Ectodermal cell (in vitro differentiated cells): ENCODE results near the gene STIM2.
"Not testable (repeated sequence)": the region's sequence is repeated elsewhere in the genome, so short reads cannot be mapped to it uniquely, and the experiment has no call there.

Source experiments
- H3K27ac ChIP-seq: 2 replicates; pipeline ENCODE4 v1.7.0; 2013; ENCODE audit warnings: mild to moderate bottlenecking, low read depth, low read length; ENCODE audit not compliant: insufficient read depth, poor library complexity, severe bottlenecking
- H3K27me3 ChIP-seq: 2 replicates; pipeline ENCODE4 v1.7.0; 2013; ENCODE audit warnings: mild to moderate bottlenecking, low read length; ENCODE audit not compliant: insufficient read depth, control insufficient read depth, poor library complexity, severe bottlenecking
- H3K36me3 ChIP-seq: one replicate; pipeline ENCODE4 v1.7.0; 2013; ENCODE audit warnings: low read length; ENCODE audit not compliant: control insufficient read depth, insufficient read depth
- H3K4me1 ChIP-seq: one replicate; pipeline ENCODE4 v1.7.0; 2013; ENCODE audit warnings: low read length; ENCODE audit not compliant: control insufficient read depth, insufficient read depth
- H3K4me3 ChIP-seq: 2 replicates; pipeline ENCODE4 v1.7.0; 2013; ENCODE audit warnings: low read depth, low read length, control low read depth; ENCODE audit not compliant: insufficient read depth
- H3K9me3 ChIP-seq: 2 replicates; pipeline ENCODE4 v1.7.0; 2013; ENCODE audit warnings: mild to moderate bottlenecking, low read length, moderate library complexity; ENCODE audit not compliant: control insufficient read depth
- WGBS, 2 experiments: methylation state at CpG; one replicate each; pipeline ENCODE4 v1.1.7; 2013; ENCODE audit warnings: missing lambda C conversion rate in 2 of 2; 5-methylcytosine and 5-hydroxymethylcytosine counted together

The STIM2 gene

DNA sequence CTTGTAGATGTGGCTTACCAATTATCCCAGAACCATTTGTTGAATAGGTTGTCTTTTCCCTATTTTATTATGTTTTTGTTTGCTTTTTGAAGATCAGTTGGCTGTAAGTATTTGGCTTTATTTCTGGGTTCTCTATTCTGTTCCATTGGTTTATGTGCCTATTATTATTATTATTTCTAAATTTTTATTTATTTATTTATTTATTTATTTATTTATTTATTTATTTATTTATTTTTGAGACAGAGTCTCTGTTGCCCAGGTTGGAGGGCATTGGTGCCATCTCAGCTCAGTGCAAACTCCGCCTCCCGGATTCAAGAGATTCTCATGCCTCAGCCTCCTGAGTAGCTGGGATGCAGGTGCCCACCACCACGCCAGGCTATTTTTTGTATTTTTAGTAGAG, 174.5 kb downstream of the STIM2 start:
- H3K4me3 ChIP-seq, H3K36me3 ChIP-seq, H3K27me3 ChIP-seq, H3K27ac ChIP-seq, H3K9me3 ChIP-seq, H3K4me1 ChIP-seq: not testable (repeated sequence)
- WGBS, 2 experiments: 91 to 92% methylated on average over 3 of the region's 3 CpGs

- H3K9me3 ChIP-seq: no peaks in the 10 kb centered on the region
- no peak overlapping the region for H3K4me3 ChIP-seq
- no peaks in the 10 kb centered on the region for H3K36me3 ChIP-seq
- no peaks in the 10 kb centered on the region for H3K4me1 ChIP-seq
- no peak overlapping the region for H3K27ac ChIP-seq
- 94 to 95% methylated on average over 6 of the region's 6 CpGs for whole genome bisulfite sequencing, 2 experiments
- no peaks in the 10 kb centered on the region for H3K27me3 ChIP-seq
These were observed 179.7 kb downstream of the STIM2 start for GRCh38 chr4:27040356-27040755.

GRCh38 chr4:27042411-27042810, 181.8 kb downstream of the STIM2 start:
- Histone ChIP-seq H3K4me1 (no peaks in the 10 kb centered on the region), H3K27ac (no peak overlapping the region), H3K4me3 (no peak overlapping the region), H3K36me3 (no peaks in the 10 kb centered on the region), H3K27me3 (no peaks in the 10 kb centered on the region), H3K9me3 (no peaks in the 10 kb centered on the region)
- 95 to 97% methylated on average over 2 of the region's 2 CpGs for WGBS, 2 experiments

DNA sequence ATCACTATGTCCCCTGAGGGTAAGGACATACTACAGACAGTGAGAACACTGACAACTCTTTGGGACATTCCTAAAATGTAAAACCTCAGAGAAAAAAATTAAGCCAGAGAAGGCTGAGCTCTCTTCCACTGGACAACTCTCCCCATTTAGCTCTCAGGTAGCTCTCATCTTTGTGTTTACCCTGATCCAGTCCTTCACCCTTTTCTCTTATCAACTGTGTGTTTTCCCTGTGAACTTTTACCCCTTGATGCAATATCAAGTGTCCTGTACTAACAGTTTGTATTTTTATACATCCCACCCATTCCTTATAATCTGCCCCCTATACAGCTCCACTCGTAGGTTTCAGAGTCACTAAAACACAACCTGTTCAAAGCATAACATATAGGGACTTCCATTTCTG, 182.6 kb downstream of the STIM2 start:
- Histone ChIP-seq H3K27me3 (no peaks in the 10 kb centered on the region), H3K36me3 (no peaks in the 10 kb centered on the region)
- WGBS, 2 experiments: 90 to 95% methylated on average over 1 of the region's 1 CpG

DNA sequence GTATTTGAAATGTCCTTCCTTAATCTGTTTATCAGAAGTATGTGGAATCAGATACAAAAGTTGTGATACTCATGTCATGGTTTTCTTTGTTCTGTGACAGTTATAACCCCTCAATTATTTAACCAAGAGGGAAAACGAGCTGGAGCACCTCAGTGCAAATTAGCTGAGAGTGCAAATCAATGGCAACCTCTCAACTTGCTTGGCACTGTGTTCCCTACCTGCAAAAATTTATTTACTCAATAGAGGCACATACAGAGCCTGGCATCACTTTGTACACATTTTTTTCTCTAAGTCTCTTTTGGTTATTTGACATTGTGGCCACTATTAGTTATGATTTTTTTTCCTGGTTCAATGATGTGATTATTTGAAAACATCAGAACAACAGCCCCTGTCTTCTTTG, 186.2 kb downstream of the STIM2 start:
- H3K9me3 ChIP-seq: no peaks in the 10 kb centered on the region
- 70 to 82% methylated on average over 1 of the region's 1 CpG for WGBS, 2 experiments

More for the DNA sequence above, 182.6 kb downstream of the STIM2 start:
- Histone ChIP-seq H3K27ac (no peak overlapping the region), H3K9me3 (no peaks in the 10 kb centered on the region), H3K4me1 (no peaks in the 10 kb centered on the region), H3K4me3 (no peak overlapping the region)

DNA sequence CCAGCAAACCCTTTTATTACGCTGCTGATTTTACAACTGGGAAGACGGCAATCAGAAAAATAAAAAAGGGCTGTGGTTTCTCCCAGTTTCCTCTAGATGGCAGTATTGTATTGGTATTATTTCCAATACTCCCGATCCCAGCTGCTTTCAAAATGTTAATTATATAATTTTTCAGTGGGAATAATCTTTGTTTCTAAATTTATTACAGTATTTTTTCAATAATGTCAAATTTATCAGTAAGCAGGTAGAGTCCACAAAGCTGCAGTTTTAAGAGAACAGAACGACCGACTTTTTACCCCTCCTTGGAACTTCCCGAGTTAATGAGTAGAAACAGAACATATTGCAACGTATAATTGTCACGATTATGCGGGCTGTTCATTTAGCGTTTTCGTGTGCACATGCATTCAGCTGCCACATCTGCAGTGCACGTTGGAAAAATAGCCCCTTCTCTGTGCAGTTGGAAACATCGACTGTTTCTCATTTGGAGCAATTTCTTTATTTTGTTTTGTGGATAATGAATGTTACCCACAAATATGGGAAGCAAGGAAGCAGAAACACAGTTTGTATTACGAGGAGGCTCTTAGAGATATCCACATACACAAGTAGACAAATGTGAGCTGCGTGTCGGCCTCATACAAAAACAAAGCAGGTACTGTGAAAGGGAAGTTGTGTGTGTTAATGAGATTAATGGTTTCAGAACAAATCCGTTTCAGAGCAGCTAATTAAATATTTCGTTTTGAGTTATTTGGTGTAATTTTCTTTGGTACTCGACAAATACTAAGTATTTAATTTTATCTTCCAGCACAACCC, 188.0 kb downstream of the STIM2 start:
- peaks cover 6% of the 10 kb centered on the region for H3K4me1 ChIP-seq
- 68 to 71% methylated on average over 13 to 18 of the region's 19 CpGs for WGBS, 2 experiments
- no peak overlapping the region for H3K27ac ChIP-seq
- no peaks in the 10 kb centered on the region for H3K9me3 ChIP-seq
- H3K36me3 ChIP-seq: no peaks in the 10 kb centered on the region
- H3K4me3 ChIP-seq: no peak overlapping the region
- no peaks in the 10 kb centered on the region for H3K27me3 ChIP-seq

More for the DNA sequence above, 186.2 kb downstream of the STIM2 start:
- Histone ChIP-seq H3K4me1 (peaks cover 6% of the 10 kb centered on the region), H3K27me3 (no peaks in the 10 kb centered on the region), H3K4me3 (no peak overlapping the region), H3K36me3 (no peaks in the 10 kb centered on the region), H3K27ac (no peak overlapping the region)

DNA sequence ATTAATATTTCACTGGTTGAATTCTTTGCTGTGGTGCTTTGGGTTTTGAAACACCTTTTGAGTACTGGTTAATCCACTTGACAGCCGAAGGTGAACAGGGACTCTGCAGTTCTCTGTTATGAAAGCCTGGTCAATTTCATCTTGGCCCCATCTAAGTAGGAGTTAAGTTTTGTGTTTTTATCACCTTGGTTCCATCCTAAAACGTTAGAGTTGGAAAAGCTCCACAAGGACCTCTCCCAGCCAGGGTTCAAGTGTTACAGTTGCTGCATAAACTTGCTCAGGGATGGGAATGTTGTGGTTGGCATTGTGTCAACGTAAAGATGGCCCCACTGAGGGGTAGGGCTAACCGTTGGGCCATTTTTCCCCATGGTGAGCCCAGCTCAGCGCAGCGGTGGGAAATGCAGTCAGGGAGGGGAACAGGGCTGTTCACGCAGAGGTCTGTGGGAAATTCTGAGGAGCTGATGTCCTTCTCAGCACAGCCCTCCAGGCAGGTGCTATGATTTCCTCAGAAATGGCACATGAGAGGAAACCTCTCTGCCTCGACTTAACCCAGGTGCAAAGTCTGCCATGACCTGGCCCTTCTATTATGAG, 188.7 kb downstream of the STIM2 start:
- Histone ChIP-seq H3K27me3 (no peaks in the 10 kb centered on the region), H3K4me3 (no peak overlapping the region), H3K36me3 (no peaks in the 10 kb centered on the region), H3K27ac (no peak overlapping the region), H3K4me1 (peaks cover 6% of the 10 kb centered on the region), H3K9me3 (no peaks in the 10 kb centered on the region)
- WGBS, 2 experiments: 90% methylated on average over 8 of the region's 8 CpGs

DNA sequence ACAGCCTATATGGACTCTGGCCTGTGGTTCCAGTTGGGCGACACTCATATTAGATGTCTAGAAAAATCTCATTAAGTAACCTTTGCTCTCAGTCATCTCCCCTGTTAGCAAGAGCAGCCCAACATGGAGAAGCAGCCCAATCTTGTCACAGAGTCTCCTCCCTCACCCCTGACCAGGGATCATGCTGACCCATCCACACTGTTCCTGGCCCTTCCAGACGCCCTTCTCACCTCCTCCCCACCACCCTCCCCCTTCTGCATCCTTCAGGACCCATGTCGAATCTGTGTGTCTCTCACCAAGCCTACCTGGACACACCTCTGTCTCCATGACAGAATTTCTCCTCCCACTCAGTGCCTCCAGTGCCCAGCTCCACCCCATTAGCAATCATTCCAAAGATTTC, 190.1 kb downstream of the STIM2 start:
- 86 to 92% methylated on average over 3 of the region's 3 CpGs for WGBS, 2 experiments

DNA sequence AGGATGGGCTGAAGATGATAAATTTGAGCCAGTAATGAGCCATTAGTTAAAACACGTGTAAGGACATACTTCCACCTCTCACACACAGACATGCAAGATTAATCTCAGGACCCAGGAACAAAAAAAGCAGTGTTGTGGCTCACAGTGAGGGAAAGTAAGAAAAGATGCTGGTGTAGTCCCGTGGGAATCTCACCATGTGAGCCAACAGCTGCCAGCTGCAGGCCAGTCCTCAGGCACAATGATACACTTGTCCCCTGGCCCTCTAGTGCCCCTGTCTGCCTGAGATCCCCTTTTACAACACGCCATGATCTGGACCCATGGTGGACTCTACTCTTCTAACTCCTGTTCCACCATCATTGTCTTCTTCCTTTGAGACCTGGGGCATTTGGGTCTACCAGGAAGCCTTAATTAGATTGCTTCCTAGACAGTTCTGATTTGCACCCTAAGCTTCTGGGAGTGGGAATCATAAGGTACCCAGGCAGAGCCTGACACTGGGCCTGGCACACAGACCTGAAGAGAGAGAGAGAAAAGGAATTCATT, 194.7 kb downstream of the STIM2 start:
- Histone ChIP-seq H3K36me3 (no peaks in the 10 kb centered on the region), H3K27me3 (no peaks in the 10 kb centered on the region), H3K27ac (no peak overlapping the region), H3K9me3 (no peaks in the 10 kb centered on the region), H3K4me3 (no peak overlapping the region), H3K4me1 (no peaks in the 10 kb centered on the region)
- 90 to 94% methylated on average over 2 to 3 of the region's 3 CpGs for WGBS, 2 experiments

More for the DNA sequence above, 190.1 kb downstream of the STIM2 start:
- Histone ChIP-seq H3K27me3 (no peaks in the 10 kb centered on the region), H3K9me3 (no peaks in the 10 kb centered on the region), H3K4me3 (no peak overlapping the region), H3K36me3 (no peaks in the 10 kb centered on the region), H3K4me1 (peaks cover 6% of the 10 kb centered on the region), H3K27ac (no peak overlapping the region)

GRCh38 chr4:27056281-27056680, 195.6 kb downstream of the STIM2 start:
- Histone ChIP-seq H3K27ac (no peak overlapping the region), H3K36me3 (no peaks in the 10 kb centered on the region), H3K4me3 (no peak overlapping the region), H3K9me3 (no peaks in the 10 kb centered on the region), H3K27me3 (no peaks in the 10 kb centered on the region), H3K4me1 (no peaks in the 10 kb centered on the region)
- WGBS, 2 experiments: 93 to 95% methylated on average over 16 of the region's 16 CpGs
